Cardiac fibroblast (primary cell): ENCODE results near the gene FBXO28.
A peak's percentile ranks its signal among the peaks of the same experiment; 100 is the strongest.

Experiments
- DNase-seq, 2 donors: peaks; one replicate each; pipeline versions ENCODE4 v3.0.0 to v3.0.0-alpha.2; 2010; ENCODE audit warnings: low read depth in 2 of 2
- H3K4me3 ChIP-seq, 2 donors: replicated peaks in 1 of 2; 1 replicate in 1 of 2; 2 replicates in 1 of 2; pipeline ENCODE4 v1.5.1; 2011; ENCODE audit warnings: low read depth in 2 of 2, low read length in 2 of 2, mild to moderate bottlenecking in 2 of 2, moderate library complexity in 1 of 2
- CTCF ChIP-seq: IDR thresholded peaks from one replicate; pipeline ENCODE4 v1.5.1; 2011; ENCODE audit warnings: low read depth, mild to moderate bottlenecking, low read length, inconsistent platforms

The FBXO28 gene

GRCh38 chr1:224181453-224181810, 67.5 kb downstream of the FBXO28 start:
- no peak for TF ChIP-seq CTCF
- no peak overlapping the region for H3K4me3 ChIP-seq
- DNase-seq, result no peak

GRCh38 chr1:224182057-224182865, 68.3 kb downstream of the FBXO28 start:
- DNase-seq, result no peak
- no peak for TF ChIP-seq CTCF
- H3K4me3 ChIP-seq, result peak overlapping the region; percentile 76 to 86

- peak within 1 kb of the TSS; percentile 76 to 86 for H3K4me3 ChIP-seq
- DNase-seq, result peak; percentile 73 to 81
- no peak for TF ChIP-seq CTCF
Observed at GRCh38 chr1:224182866-224183590, 69.1 kb downstream of the FBXO28 start, which contains the start of gene DEGS1. DEGS1 (plus strand) TSS chr1:224183240; CDS start chr1:224183337, 97 bp downstream.

GRCh38 chr1:224183591-224184312, 69.8 kb downstream of the FBXO28 start:
- H3K4me3 ChIP-seq, result peak overlapping the region; percentile 76 to 86
- peak; percentile 60 to 78 for DNase-seq
- no peak for TF ChIP-seq CTCF

- no peak for TF ChIP-seq CTCF
- H3K4me3 ChIP-seq, result no peak overlapping the region
- DNase-seq, result no peak
Observed at GRCh38 chr1:224185208-224185607, 71.3 kb downstream of the FBXO28 start.

GRCh38 chr1:224188286-224188685, 74.4 kb downstream of the FBXO28 start:
- TF ChIP-seq CTCF, result no peak
- DNase-seq, result no peak
- H3K4me3 ChIP-seq, result no peak overlapping the region
